ENCODE data around the gene ZNF205.
A peak's percentile ranks its signal among the peaks of the same experiment; 100 is the strongest.

ZNF205 gene

GRCh38 chr16:3084491-3084890, 27.9 kb upstream of the ZNF205 start:
- intact Hi-C loops (cut with DNase I): no loop called here
- peak in 1 of 10 donors; percentile 18 for DNase-seq

GRCh38 chr16:3084969-3085670, 27.3 kb upstream of the ZNF205 start:
- intact Hi-C loops (cut with DNase I): no loop called here
- DNase-seq: peak in 1 of 10 donors; percentile 0

- DNase-seq: peak in 2 of 10 donors; percentile 2 to 16
- intact Hi-C loops (cut with DNase I): no loop called here
Observed at GRCh38 chr16:3085868-3086595, 26.4 kb upstream of the ZNF205 start.

DNA sequence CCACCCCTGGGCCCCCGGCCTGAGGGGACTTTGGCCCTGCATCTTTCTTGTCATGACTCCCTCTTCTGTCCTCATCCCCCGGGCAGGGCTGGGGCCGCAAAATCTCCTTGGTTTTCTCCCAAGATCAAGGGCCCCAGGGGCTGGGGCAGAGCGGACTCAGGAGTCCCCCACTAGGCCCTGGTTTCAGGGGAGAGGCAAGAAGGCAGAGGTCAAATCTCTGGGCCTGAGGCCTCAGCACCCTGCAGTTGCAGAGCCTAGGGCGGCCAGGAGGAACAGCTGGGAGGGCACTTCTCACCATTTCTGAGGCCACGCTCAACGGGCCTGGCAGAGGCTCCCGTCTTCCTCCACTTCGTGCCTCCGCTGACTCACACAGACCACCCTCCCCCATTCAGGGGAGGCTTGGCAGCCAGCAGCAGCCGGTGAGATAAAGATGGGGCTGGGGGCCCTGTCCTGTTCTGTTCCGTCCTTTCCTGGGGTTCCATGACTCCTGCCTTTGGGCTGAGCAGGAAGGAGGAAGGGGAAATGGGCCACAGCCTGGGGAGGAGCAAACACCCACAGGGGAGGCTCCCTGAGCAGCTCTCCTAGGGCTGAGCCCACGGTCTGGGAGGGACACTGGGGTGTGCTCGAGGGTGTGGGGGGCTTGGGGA, 25.7 kb upstream of the ZNF205 start:
- peak in 2 of 10 donors; percentile 53 to 62 for DNase-seq
- intact Hi-C loops (cut with DNase I): no loop called here

DNA sequence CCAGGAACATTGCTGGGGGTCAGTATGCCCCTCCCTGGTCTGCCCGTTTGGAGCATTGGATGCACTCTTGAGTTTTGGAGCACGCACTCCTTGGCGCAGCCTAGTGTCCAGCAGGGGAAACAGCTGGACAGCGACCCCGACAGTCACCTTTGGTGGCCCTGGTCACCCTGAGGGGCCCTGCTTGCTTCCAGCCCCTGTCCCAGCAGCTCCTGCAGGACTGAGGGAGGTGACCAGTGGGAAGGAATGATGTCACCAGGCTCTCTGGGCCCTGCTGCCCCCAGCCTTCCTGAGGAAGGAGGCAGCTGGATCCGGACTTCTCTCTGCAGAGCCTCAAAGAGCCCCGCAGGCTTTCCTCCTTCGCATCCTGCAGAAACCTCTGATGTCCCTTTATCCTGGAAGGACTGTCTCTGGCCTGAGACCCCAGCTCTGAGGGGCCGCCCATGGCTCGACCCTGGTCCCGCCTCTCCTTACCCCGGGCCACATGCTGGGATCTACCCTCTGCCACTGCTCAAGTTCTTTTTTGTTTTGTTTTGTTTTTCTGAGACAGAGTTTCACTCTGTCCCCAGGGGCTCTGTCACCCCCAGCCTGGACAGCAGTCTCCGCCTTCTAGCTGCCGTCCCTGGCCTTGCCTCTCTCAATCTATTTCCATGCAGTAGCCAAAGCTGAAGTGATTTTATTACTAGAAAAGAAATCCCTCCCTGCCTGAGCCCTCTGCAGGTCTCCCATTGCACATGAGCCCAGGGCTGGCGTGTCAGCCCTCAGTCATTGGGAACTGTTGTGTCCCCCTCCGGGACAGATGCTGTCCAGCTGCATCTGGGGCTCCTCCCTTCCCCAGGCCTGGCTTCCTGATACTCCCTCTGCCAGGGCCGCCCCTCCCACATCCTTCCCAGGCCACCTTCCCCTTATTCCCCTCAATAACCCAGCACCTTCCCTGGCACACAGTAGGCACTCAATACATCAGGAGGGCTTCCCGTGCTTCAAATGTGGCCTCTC, 24.8 kb upstream of the ZNF205 start:
- peak in 2 of 10 donors; percentile 60 to 78 for DNase-seq

GRCh38 chr16:3088450-3088849, 23.9 kb upstream of the ZNF205 start:
- intact Hi-C loops (cut with DNase I): no loop called here
- peak in 2 of 10 donors; percentile 31 to 36 for DNase-seq

More for the DNA sequence above, 24.8 kb upstream of the ZNF205 start:
- intact Hi-C loops (cut with DNase I): no loop called here

DNA sequence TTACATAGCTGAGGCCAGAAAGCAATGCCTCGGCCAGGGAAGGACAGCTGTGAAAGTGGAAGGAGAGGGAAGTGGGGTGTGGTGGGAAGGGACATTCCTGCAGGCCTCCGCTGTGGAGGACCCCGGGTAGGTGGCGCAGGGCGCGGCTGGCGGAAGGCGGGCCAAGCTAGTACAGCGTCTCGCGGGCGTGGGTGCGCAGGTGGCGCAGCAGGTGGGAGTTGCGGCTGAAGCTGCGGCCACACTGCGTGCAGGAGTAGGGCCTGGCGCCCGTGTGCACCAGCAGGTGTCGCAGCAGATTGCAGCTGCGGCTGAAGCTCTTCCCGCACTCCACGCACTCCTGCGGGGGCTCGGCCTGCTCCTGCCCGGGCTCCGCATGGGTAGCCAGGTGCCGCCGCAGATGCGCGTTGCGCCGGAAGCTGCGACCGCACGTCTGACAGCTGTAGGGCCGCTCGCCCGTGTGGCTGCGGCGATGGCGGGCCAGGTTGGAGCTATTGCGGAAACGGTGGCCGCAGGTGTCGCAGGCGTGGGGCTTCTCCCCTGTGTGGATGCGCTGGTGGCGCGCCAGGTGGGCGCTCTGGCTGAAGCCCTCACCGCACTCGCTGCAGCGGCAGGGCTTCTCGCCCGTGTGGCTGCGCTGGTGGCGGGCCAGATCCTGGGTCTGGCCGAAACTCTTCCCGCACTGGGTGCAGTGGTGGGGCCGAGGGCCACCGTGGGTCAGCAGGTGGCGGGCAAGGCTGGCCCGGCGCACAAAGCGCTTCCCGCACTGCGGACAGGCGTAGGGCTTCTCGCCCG, 23.3 kb upstream of the ZNF205 start:
- peak in 1 of 10 donors; percentile 57 for DNase-seq
- intact Hi-C loops (cut with DNase I): no loop called here

DNA sequence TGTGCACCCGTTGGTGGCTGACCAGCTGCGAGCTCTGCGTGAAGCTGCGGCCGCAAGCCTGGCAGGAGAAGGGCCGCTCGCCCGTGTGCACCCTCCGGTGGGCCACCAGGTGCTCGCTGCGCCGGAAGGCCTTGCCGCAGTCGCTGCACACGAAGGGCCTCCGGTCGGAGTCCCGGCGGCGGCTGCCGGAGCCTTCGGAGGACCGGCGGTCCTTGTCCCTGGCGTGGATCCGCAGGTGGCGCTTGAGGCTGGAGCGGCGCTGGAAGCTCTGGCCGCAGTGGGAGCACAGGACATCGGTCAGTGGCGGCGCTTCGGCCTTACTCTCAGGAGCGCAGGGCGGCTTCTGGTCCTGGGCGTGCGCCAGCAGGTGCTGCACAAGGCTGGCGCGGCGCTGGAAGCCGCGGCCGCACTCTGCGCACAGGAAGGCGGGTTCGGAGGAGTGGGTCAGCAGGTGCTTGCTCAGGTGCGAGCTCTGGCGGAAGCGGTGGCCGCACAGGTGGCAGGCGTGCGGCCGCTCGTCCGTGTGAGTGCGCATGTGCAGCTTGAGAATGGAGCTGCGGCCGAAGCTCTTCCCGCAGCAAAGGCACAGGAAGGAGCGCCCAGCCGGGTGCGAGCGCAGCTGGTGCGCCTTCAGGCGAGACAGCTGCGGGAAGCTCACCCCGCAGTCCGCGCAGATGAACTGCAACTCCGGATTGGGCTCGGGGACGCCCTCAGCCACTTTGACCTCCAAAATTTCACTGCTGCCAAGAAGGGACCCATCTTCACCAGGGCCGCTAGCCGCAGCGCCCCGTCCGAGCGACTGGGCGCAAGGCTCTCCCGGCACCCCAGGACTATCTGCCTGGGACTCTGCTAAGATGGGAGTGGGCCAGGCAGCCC, 22.4 kb upstream of the ZNF205 start:
- intact Hi-C loops (cut with DNase I): no loop called here
- DNase-seq: peak in 1 of 10 donors; percentile 66

DNA sequence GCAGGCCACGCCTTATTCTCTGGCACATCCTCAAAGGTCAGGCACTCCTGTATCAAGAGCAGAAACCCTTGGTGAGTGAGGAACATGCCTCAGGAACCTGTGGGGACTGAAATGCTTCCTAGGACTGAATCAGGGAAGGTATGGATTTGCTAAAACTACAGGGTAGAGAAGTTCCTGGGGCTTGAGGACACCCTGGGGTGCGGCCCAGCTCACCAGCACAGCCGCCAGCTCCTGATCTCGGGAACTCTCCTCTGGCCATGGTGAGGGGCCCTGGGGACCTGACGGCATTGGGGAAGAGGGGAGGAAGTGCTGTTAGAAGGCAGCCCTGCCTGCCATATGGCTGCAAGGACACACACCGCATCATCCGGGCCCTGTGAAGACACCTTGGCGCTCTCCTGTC, 20.8 kb upstream of the ZNF205 start:
- DNase-seq: peak in 1 of 10 donors; percentile 3
- intact Hi-C loops (cut with DNase I): no loop called here

DNA sequence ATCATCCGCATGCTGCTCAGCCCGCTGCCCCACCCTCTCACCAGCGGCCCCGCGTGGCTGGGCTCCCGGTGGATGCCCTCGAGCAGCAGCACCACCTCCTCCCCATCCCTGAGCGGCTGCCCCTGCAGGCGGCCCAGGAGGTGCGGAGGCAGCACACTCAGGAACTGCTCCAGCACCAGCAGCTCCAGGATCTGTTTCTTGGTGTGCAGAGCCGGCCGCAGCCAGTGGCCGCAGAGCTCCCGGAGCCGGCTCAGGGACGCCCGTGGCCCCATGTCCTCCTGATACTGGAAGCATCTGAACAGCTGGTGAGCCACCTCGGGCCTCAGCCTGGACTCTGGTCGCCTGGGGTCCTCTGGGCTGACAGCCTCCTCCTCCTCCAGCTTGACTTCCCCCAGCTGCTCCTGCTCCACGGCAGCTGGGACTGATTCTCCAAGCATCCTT, 19.9 kb upstream of the ZNF205 start:
- intact Hi-C loops (cut with DNase I): no loop called here
- peak in 1 of 10 donors; percentile 81 for DNase-seq

DNA sequence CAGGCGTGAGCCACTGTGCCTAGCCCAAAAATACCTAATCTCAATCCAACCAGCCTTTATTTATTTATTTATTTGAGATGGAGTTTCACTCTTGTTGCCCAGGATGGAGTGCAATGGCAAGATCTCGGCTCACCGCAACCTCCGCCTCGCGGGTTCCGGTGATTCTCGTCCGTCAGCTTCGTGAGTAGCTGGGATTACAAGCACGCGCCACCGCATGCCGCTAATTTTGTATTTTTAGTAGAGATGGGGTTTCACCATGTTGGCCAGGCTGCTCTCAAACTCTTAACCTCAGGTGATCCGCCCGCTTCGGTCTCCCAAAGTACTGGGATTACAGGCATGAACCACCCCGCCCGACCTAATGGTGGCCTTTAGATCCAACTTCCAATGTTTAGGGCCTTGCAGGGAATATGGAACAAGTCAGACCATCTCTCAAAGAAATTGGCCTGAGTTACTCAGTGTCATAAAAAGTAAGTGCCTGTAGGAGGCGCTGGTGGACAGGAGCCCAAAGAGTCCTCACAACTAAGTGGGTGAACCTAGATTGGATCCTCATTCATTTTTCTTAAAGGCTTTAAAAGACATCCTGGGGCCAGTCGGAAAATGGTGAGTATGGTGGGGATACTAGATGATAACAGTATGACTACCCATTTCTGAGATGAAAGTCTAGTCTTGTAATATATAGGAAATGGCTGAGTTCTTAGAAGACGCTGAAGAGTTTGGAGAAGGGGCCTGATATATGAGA, 17.9 kb upstream of the ZNF205 start:
- peak in 1 of 10 donors; percentile 24 for DNase-seq
- intact Hi-C loops (cut with DNase I): no loop called here

- intact Hi-C loops (cut with DNase I): no loop called here
- DNase-seq: peak in 1 of 10 donors; percentile 39
Observed at GRCh38 chr16:3095869-3096268, 16.5 kb upstream of the ZNF205 start.

GRCh38 chr16:3096362-3096761, 16.0 kb upstream of the ZNF205 start:
- intact Hi-C loops (cut with DNase I): no loop called here
- peak in 1 of 10 donors; percentile 24 for DNase-seq

DNA sequence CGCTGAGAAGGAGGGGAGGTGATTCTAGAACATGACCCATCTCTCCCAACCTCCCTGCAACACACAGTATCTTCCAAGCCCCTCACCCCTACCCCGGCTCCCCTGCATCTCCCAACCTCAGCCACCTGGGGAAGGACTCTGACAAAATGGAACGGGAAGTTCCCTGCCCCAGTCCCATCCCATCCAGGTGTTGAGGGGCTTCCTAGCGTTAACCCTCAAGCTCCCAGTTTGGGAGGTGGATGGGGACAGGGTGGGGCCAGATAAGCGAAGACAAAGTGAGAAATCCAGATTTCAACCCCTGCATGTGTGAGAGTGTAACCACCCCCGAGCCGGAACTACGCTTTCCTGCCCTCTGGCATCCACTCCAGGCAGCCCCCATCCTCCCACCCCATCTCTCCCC, 15.1 kb upstream of the ZNF205 start:
- peak in 1 of 10 donors; percentile 18 for DNase-seq
- intact Hi-C loops (cut with DNase I): no loop called here

DNA sequence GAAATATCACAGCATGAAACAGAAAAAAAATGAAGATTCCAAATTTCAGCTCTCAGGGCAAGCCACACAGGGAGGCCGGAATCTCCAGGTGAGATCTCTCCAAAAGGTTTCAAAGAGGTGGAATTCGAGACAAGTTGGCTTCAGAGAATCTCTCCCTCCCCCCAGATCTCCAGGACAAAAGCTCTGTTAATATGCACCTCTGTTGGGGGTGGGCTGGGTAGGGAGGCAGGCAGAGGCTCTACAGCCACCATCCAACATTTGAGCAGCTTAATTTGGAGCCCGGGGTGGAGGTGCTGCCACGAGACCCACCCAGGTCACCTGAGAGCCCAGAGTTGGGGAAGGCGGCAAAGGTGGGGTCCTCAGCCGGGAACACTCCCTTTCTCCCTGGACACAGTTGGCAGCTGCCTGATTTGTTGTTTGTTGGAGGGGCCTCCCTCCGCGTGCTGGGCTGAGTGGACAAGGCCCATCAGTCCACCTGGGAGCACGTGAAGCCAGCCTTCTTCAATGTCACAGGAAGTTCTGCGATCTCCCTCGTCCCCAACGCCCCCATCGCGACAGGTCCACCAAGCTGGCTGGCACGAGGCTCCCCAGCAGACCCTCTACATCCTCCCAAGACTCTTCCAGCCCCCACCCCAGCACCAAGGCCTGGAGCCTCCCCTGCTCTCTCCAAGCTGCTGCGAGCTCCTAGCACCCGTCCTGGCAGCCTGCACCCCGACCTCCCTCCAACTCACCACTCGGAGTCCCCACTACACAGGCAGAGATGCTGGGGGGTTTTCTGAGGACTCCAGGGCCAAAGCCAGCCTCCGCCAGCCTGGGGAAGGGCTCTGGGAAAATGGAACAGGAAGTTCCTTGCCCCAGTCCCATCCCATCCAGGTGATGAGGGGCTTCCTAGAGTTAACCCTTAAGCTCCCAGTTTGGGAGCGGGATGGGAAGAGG, 13.7 kb upstream of the ZNF205 start, which contains the start of gene ZSCAN10:
TSS of gene ZSCAN10 (minus strand) at position 836 of the 936 bp plus-strand sequence. CDS start 6,357 bp downstream, outside the sequence.
- intact Hi-C loops (cut with DNase I): no loop called here
- peak in 1 of 10 donors; percentile 40 for DNase-seq

GRCh38 chr16:3099395-3099731, 13.0 kb upstream of the ZNF205 start:
- intact Hi-C loops (cut with DNase I): no loop called here
- no peak for DNase-seq
